HEK293 (cell line): Measurements from ENCODE around the gene CARD10.

Experiments
- ATF2 ChIP-seq: fragments of 450-650 bp; formaldehyde crosslinking; IDR thresholded peaks from 2 replicates; pipeline ENCODE4 v1.5.1; 2016; ENCODE audit warnings: missing biosample characterization, missing genetic modification characterization, low read depth
- BCL6B ChIP-seq: fragments of 450-650 bp; formaldehyde crosslinking; IDR thresholded peaks from 2 replicates; pipeline ENCODE4 v1.5.1; 2017; ENCODE audit warnings: missing biosample characterization, missing genetic modification characterization
- KLF1 ChIP-seq: fragments of 450-650 bp; formaldehyde crosslinking; IDR thresholded peaks from 2 replicates; pipeline ENCODE4 v1.5.1; 2016; ENCODE audit warnings: missing biosample characterization, missing genetic modification characterization
- KLF10 ChIP-seq: fragments of 450-650 bp; IDR thresholded peaks from 2 replicates; pipeline ENCODE4 v1.5.1; 2018; ENCODE audit warnings: missing biosample characterization, mild to moderate bottlenecking, missing genetic modification characterization
- KLF16 ChIP-seq: fragments of 450-650 bp; formaldehyde crosslinking; IDR thresholded peaks from 2 replicates; pipeline ENCODE4 v1.5.1; 2017; ENCODE audit warnings: missing biosample characterization, missing genetic modification characterization
- KLF9 ChIP-seq: fragments of 450-650 bp; formaldehyde crosslinking; IDR thresholded peaks from 2 replicates; pipeline ENCODE4 v1.5.1; 2016; ENCODE audit warnings: missing biosample characterization, missing genetic modification characterization, low read depth
- MYNN ChIP-seq: fragments of 450-650 bp; formaldehyde crosslinking; IDR thresholded peaks from 2 replicates; pipeline ENCODE4 v1.5.1; 2016; ENCODE audit warnings: missing biosample characterization, missing genetic modification characterization, borderline replicate concordance
- REPIN1 ChIP-seq: fragments of 450-650 bp; formaldehyde crosslinking; IDR thresholded peaks from 2 replicates; pipeline ENCODE4 v1.5.1; 2017; ENCODE audit warnings: missing biosample characterization, missing genetic modification characterization, low read depth
- SALL2 ChIP-seq: fragments of 450-650 bp; formaldehyde crosslinking; IDR thresholded peaks from 2 replicates; pipeline ENCODE4 v1.5.0; 2017; ENCODE audit warnings: missing biosample characterization, mild to moderate bottlenecking, missing genetic modification characterization, borderline replicate concordance
- SP2 ChIP-seq: fragments of 450-650 bp; formaldehyde crosslinking; IDR thresholded peaks from 2 replicates; pipeline ENCODE4 v1.5.1; 2016; ENCODE audit warnings: missing biosample characterization, missing genetic modification characterization
- YY2 ChIP-seq: fragments of 450-650 bp; formaldehyde crosslinking; IDR thresholded peaks from 2 replicates; pipeline ENCODE4 v1.5.1; 2016; ENCODE audit warnings: missing biosample characterization, missing genetic modification characterization
- ZBTB20 ChIP-seq: fragments of 450-650 bp; formaldehyde crosslinking; IDR thresholded peaks from 2 replicates; pipeline ENCODE4 v1.5.1; 2016; ENCODE audit warnings: missing biosample characterization, missing genetic modification characterization
- ZIC2 ChIP-seq: fragments of 450-650 bp; formaldehyde crosslinking; IDR thresholded peaks from 2 replicates; pipeline ENCODE4 v1.5.1; 2016; ENCODE audit warnings: missing biosample characterization, missing genetic modification characterization
- ZNF148 ChIP-seq: fragments of 450-650 bp; formaldehyde crosslinking; IDR thresholded peaks from 2 replicates; pipeline ENCODE4 v1.5.0; 2017; ENCODE audit warnings: missing biosample characterization, missing genetic modification characterization, borderline replicate concordance
- ZNF169 ChIP-seq: fragments of 450-650 bp; formaldehyde crosslinking; IDR thresholded peaks from 2 replicates; pipeline ENCODE4 v1.5.1; 2016; ENCODE audit warnings: missing biosample characterization, missing genetic modification characterization
- ZNF184 ChIP-seq: fragments of 450-650 bp; IDR thresholded peaks from 2 replicates; pipeline ENCODE4 v1.5.1; 2018; ENCODE audit warnings: missing biosample characterization, mild to moderate bottlenecking, missing genetic modification characterization
- ZNF248 ChIP-seq: fragments of 450-650 bp; formaldehyde crosslinking; IDR thresholded peaks from 2 replicates; pipeline ENCODE4 v1.5.1; 2017; ENCODE audit warnings: missing biosample characterization, missing genetic modification characterization
- ZNF266 ChIP-seq: fragments of 450-650 bp; formaldehyde crosslinking; IDR thresholded peaks from 2 replicates; pipeline ENCODE4 v1.5.1; 2016; ENCODE audit warnings: missing biosample characterization, missing genetic modification characterization, low read depth
- ZNF324 ChIP-seq: fragments of 450-650 bp; formaldehyde crosslinking; IDR thresholded peaks from 2 replicates; pipeline ENCODE4 v1.5.1; 2016; ENCODE audit warnings: missing biosample characterization, missing genetic modification characterization
- ZNF335 ChIP-seq: fragments of 450-650 bp; formaldehyde crosslinking; conservative IDR thresholded peaks from 2 replicates; pipeline ENCODE4 v1.5.1; 2016; ENCODE audit warnings: missing biosample characterization, missing genetic modification characterization
- ZNF350 ChIP-seq: fragments of 450-650 bp; formaldehyde crosslinking; IDR thresholded peaks from 2 replicates; pipeline ENCODE4 v1.5.0; 2017; ENCODE audit warnings: missing biosample characterization, mild to moderate bottlenecking, missing genetic modification characterization
- ZNF362 ChIP-seq: fragments of 450-650 bp; formaldehyde crosslinking; IDR thresholded peaks from 2 replicates; pipeline ENCODE4 v1.5.1; 2016; ENCODE audit warnings: missing biosample characterization, missing genetic modification characterization
- ZNF404 ChIP-seq: fragments of 450-650 bp; formaldehyde crosslinking; IDR thresholded peaks from 2 replicates; pipeline ENCODE4 v1.5.1; 2017; ENCODE audit warnings: missing biosample characterization, missing genetic modification characterization
- ZNF473 ChIP-seq: fragments of 450-650 bp; formaldehyde crosslinking; IDR thresholded peaks from 2 replicates; pipeline ENCODE4 v1.5.1; 2017; ENCODE audit warnings: missing biosample characterization, missing genetic modification characterization
- ZNF530 ChIP-seq: fragments of 450-650 bp; formaldehyde crosslinking; IDR thresholded peaks from 2 replicates; pipeline ENCODE4 v1.5.1; 2016; ENCODE audit warnings: low read depth, missing biosample characterization, missing genetic modification characterization
- ZNF544 ChIP-seq: fragments of 450-650 bp; formaldehyde crosslinking; IDR thresholded peaks from 2 replicates; pipeline ENCODE4 v1.5.0; 2017; ENCODE audit warnings: missing biosample characterization, missing genetic modification characterization
- ZNF610 ChIP-seq: fragments of 450-650 bp; formaldehyde crosslinking; IDR thresholded peaks from 2 replicates; pipeline ENCODE4 v1.5.1; 2016; ENCODE audit warnings: missing biosample characterization, missing genetic modification characterization, borderline replicate concordance
- ZNF677 ChIP-seq: fragments of 450-650 bp; IDR thresholded peaks from 2 replicates; pipeline ENCODE4 v1.5.0; 2018; ENCODE audit warnings: missing biosample characterization, mild to moderate bottlenecking, missing genetic modification characterization, moderate library complexity
- ZNF701 ChIP-seq: fragments of 450-650 bp; formaldehyde crosslinking; IDR thresholded peaks from 2 replicates; pipeline ENCODE4 v1.5.1; 2016; ENCODE audit warnings: missing biosample characterization, missing genetic modification characterization
- ZNF768 ChIP-seq: fragments of 450-650 bp; formaldehyde crosslinking; IDR thresholded peaks from 2 replicates; pipeline ENCODE4 v1.5.1; 2018; ENCODE audit warnings: missing biosample characterization, mild to moderate bottlenecking, missing genetic modification characterization
- ZSCAN18 ChIP-seq: fragments of 450-650 bp; formaldehyde crosslinking; IDR thresholded peaks from 2 replicates; pipeline ENCODE4 v1.5.1; 2016; ENCODE audit warnings: missing biosample characterization, missing genetic modification characterization
- ZSCAN5A ChIP-seq: fragments of 450-650 bp; formaldehyde crosslinking; IDR thresholded peaks from 2 replicates; pipeline ENCODE4 v1.5.1; 2016; ENCODE audit warnings: missing biosample characterization, missing genetic modification characterization
- ZXDB ChIP-seq: fragments of 450-650 bp; formaldehyde crosslinking; IDR thresholded peaks from 2 replicates; pipeline ENCODE4 v1.5.1; 2016; ENCODE audit warnings: missing biosample characterization, missing genetic modification characterization

Gene CARD10

GRCh38 chr22:37498289-37498909, 20.8 kb downstream of the CARD10 start (continued):
- TF ChIP-seq ZNF335 (tag by site-specific recombination): no peak
- peak; percentile 56 for TF ChIP-seq KLF16
- no peak for TF ChIP-seq ZNF677 (tag by site-specific recombination)
- TF ChIP-seq ZSCAN18: no peak
- no peak for TF ChIP-seq BCL6B (tag by site-specific recombination)
- no peak for TF ChIP-seq ZNF701 (tag by site-specific recombination)
- no peak for TF ChIP-seq MYNN
- no peak for TF ChIP-seq ZNF610 (tag by site-specific recombination)
- no peak for TF ChIP-seq ATF2
- no peak for TF ChIP-seq SP2 (tag by site-specific recombination)
- no peak for TF ChIP-seq ZNF350
- TF ChIP-seq ZNF362: no peak
- TF ChIP-seq REPIN1: no peak
- TF ChIP-seq ZNF544 (tag by site-specific recombination): no peak
- peak; percentile 53; the same call in 1 of the 2 replicates for TF ChIP-seq KLF9 (tag by site-specific recombination)
- no peak for TF ChIP-seq ZNF530 (tag by site-specific recombination)
- no peak for TF ChIP-seq SALL2 (tag by site-specific recombination)
- TF ChIP-seq KLF10 (tag by site-specific recombination): peak; percentile 55; the same call in 1 of the 2 replicates
- no peak for TF ChIP-seq ZNF473 (tag by site-specific recombination)
- TF ChIP-seq ZNF169 (tag by site-specific recombination): no peak
- TF ChIP-seq ZXDB (tag by site-specific recombination): no peak
- peak; percentile 74 for TF ChIP-seq KLF1 (tag by site-specific recombination)
- no peak for TF ChIP-seq YY2
- no peak for TF ChIP-seq ZSCAN5A (tag by site-specific recombination)
- no peak for TF ChIP-seq ZNF404 (tag by site-specific recombination)
- TF ChIP-seq ZBTB20 (tag by site-specific recombination): no peak
- TF ChIP-seq ZNF266: no peak
- TF ChIP-seq ZNF768: no peak
- TF ChIP-seq ZNF148: no peak
- TF ChIP-seq ZNF184: no peak
- TF ChIP-seq ZNF324: no peak
- no peak for TF ChIP-seq ZNF248 (tag by site-specific recombination)
- 0 out of 2 replicates have a peak, but pooled peaks have one; percentile 7 for TF ChIP-seq ZIC2 (tag by site-specific recombination)
